Stimulated activated CD8-positive, alpha-beta memory T cell treated with anti-CD3 and anti-CD28 coated beads, Interleukin-4, amount 100 ng/mL, for 24 hours (primary cell): ENCODE results near the gene IGSF22.
A peak's percentile ranks its signal among the peaks of the same experiment; 100 is the strongest.

Experiments
- DNase-seq: peaks from one replicate; pipeline ENCODE4 v3.0.0-alpha.2; 2020; ENCODE audit warnings: low read depth

The IGSF22 gene

GRCh38 chr11:18743900-18744514 lies 18.0 kb upstream of the IGSF22 start:
- no peak for DNase-seq

GRCh38 chr11:18743365-18743764 lies 17.4 kb upstream of the IGSF22 start:
- no peak for DNase-seq

- no peak for DNase-seq
Measured at GRCh38 chr11:18741783-18742182, 15.8 kb upstream of the IGSF22 start.

GRCh38 chr11:18739685-18740084 lies 13.7 kb upstream of the IGSF22 start:
- DNase-seq = no peak

- no peak for DNase-seq
Measured at GRCh38 chr11:18737642-18738041, 11.7 kb upstream of the IGSF22 start.

- DNase-seq = no peak
Measured at GRCh38 chr11:18736590-18737148, 10.7 kb upstream of the IGSF22 start.

GRCh38 chr11:18733202-18733601 lies 7.2 kb upstream of the IGSF22 start:
- no peak for DNase-seq

GRCh38 chr11:18731949-18732821 lies 6.2 kb upstream of the IGSF22 start:
- peak; percentile 53 for DNase-seq

GRCh38 chr11:18731441-18731840 lies 5.5 kb upstream of the IGSF22 start:
- no peak for DNase-seq

GRCh38 chr11:18730020-18730419 lies 4.0 kb upstream of the IGSF22 start:
- DNase-seq = no peak

- DNase-seq = no peak
Measured at GRCh38 chr11:18729426-18729825, 3.4 kb upstream of the IGSF22 start.

- DNase-seq = no peak
Measured at GRCh38 chr11:18728658-18729057, 2.7 kb upstream of the IGSF22 start.

- peak; percentile 19 for DNase-seq
Measured at GRCh38 chr11:18727479-18728236, 1.7 kb upstream of the IGSF22 start.

GRCh38 chr11:18723991-18724390 lies 2.0 kb downstream of the IGSF22 start:
- DNase-seq = no peak

- DNase-seq = no peak
Measured at GRCh38 chr11:18722293-18722637, 3.7 kb downstream of the IGSF22 start.

- no peak for DNase-seq
Measured at GRCh38 chr11:18721561-18722292, 4.3 kb downstream of the IGSF22 start.

GRCh38 chr11:18720808-18721560 lies 5.0 kb downstream of the IGSF22 start:
- peak; percentile 78 for DNase-seq

GRCh38 chr11:18720091-18720807 lies 5.7 kb downstream of the IGSF22 start:
- no peak for DNase-seq

GRCh38 chr11:18715476-18715875 lies 10.5 kb downstream of the IGSF22 start:
- DNase-seq = no peak

- DNase-seq = no peak
Measured at GRCh38 chr11:18714443-18714780, 11.6 kb downstream of the IGSF22 start.
